Measurements from ENCODE around the gene MOV10L1. TPM values are rescaled to one million over a fixed set of nuclear protein-coding genes. Genes with fewer than 3 reads are reported as not detected.
A peak's percentile ranks its signal among the peaks of the same experiment; 100 is the strongest.
"Not testable (repeated sequence)": the region's sequence is repeated elsewhere in the genome, so short reads cannot be mapped to it uniquely, and the experiment has no call there.

MOV10L1 gene
- total RNA-seq, 1 experiment from 2014 or later: 0.07 TPM

- DNase-seq (ENCODE audit: extremely low read depth, low read depth): no peak
Observed at GRCh38 chr22:50131894-50132293, 42.1 kb downstream of the MOV10L1 start.

GRCh38 chr22:50134481-50134880, 44.7 kb downstream of the MOV10L1 start:
- no peak for DNase-seq (ENCODE audit: extremely low read depth, low read depth)

- DNase-seq (ENCODE audit: extremely low read depth, low read depth): no peak
Observed at GRCh38 chr22:50136581-50137015, 46.8 kb downstream of the MOV10L1 start.

- not testable (repeated sequence) for DNase-seq (ENCODE audit: extremely low read depth, low read depth)
Observed at GRCh38 chr22:50137277-50137676, 47.5 kb downstream of the MOV10L1 start.

GRCh38 chr22:50138041-50138440, 48.2 kb downstream of the MOV10L1 start:
- no peak for DNase-seq (ENCODE audit: extremely low read depth, low read depth)

GRCh38 chr22:50138988-50139387, 49.2 kb downstream of the MOV10L1 start:
- no peak for DNase-seq (ENCODE audit: extremely low read depth, low read depth)

GRCh38 chr22:50139843-50140415, 50.1 kb downstream of the MOV10L1 start:
- no peak for DNase-seq (ENCODE audit: extremely low read depth, low read depth)

- DNase-seq (ENCODE audit: extremely low read depth, low read depth): no peak
Observed at GRCh38 chr22:50140615-50141014, 50.8 kb downstream of the MOV10L1 start.

- DNase-seq (ENCODE audit: extremely low read depth, low read depth): no peak
Observed at GRCh38 chr22:50141462-50141861, 51.7 kb downstream of the MOV10L1 start.

- DNase-seq (ENCODE audit: extremely low read depth, low read depth): no peak
Observed at GRCh38 chr22:50141891-50142363, 52.1 kb downstream of the MOV10L1 start.

GRCh38 chr22:50143096-50143495, 53.3 kb downstream of the MOV10L1 start:
- no peak for DNase-seq (ENCODE audit: extremely low read depth, low read depth)

GRCh38 chr22:50144005-50144614, 54.3 kb downstream of the MOV10L1 start:
- DNase-seq (ENCODE audit: extremely low read depth, low read depth): no peak

- no peak for DNase-seq (ENCODE audit: extremely low read depth, low read depth)
Observed at GRCh38 chr22:50145721-50146438, 56.1 kb downstream of the MOV10L1 start.

GRCh38 chr22:50146439-50147238, 56.8 kb downstream of the MOV10L1 start:
- peak; percentile 58 for DNase-seq (ENCODE audit: extremely low read depth, low read depth)

GRCh38 chr22:50147258-50148165, 57.7 kb downstream of the MOV10L1 start:
- not testable (repeated sequence) for DNase-seq (ENCODE audit: extremely low read depth, low read depth)

GRCh38 chr22:50148166-50148500, 58.3 kb downstream of the MOV10L1 start:
- DNase-seq (ENCODE audit: extremely low read depth, low read depth): no peak

- peak; percentile 48 for DNase-seq (ENCODE audit: extremely low read depth, low read depth)
Observed at GRCh38 chr22:50148991-50149721, 59.4 kb downstream of the MOV10L1 start.

- no peak for DNase-seq (ENCODE audit: extremely low read depth, low read depth)
Observed at GRCh38 chr22:50150161-50151129, 60.6 kb downstream of the MOV10L1 start.

All from NCI-H460 (cell line).